ENCODE measurements around the gene C2CD3.
"Not testable (repeated sequence)": the region's sequence is repeated elsewhere in the genome, so short reads cannot be mapped to it uniquely, and the experiment has no call there.

C2CD3 gene

GRCh38 chr11:74159642-74160041, 11.2 kb downstream of the C2CD3 start:
- in situ Hi-C loops (cut with MboI; ENCODE audit: low sequenced_read_pairs), result no loop called here

- in situ Hi-C loops (cut with MboI; ENCODE audit: low sequenced_read_pairs), result no loop called here
Observed at GRCh38 chr11:74157169-74157568, 13.6 kb downstream of the C2CD3 start.

GRCh38 chr11:74154620-74155281, 16.1 kb downstream of the C2CD3 start:
- in situ Hi-C loops (cut with MboI; ENCODE audit: low sequenced_read_pairs), result no loop called here

GRCh38 chr11:74153224-74153623, 17.6 kb downstream of the C2CD3 start:
- in situ Hi-C loops (cut with MboI; ENCODE audit: low sequenced_read_pairs), result no loop called here

GRCh38 chr11:74147199-74147929, 23.4 kb downstream of the C2CD3 start:
- in situ Hi-C loops (cut with MboI; ENCODE audit: low sequenced_read_pairs), result no loop called here

GRCh38 chr11:74144592-74144991, 26.2 kb downstream of the C2CD3 start:
- in situ Hi-C loops (cut with MboI; ENCODE audit: low sequenced_read_pairs), result no loop called here

GRCh38 chr11:74142624-74143023, 28.2 kb downstream of the C2CD3 start:
- in situ Hi-C loops (cut with MboI; ENCODE audit: low sequenced_read_pairs), result no loop called here

- in situ Hi-C loops (cut with MboI; ENCODE audit: low sequenced_read_pairs), result no loop called here
Observed at GRCh38 chr11:74141908-74142307, 28.9 kb downstream of the C2CD3 start.

- in situ Hi-C loops (cut with MboI; ENCODE audit: low sequenced_read_pairs), result no loop called here
Observed at GRCh38 chr11:74141241-74141695, 29.5 kb downstream of the C2CD3 start.

GRCh38 chr11:74139919-74140431, 30.8 kb downstream of the C2CD3 start:
- in situ Hi-C loops (cut with MboI; ENCODE audit: low sequenced_read_pairs), result not testable (repeated sequence)

- in situ Hi-C loops (cut with MboI; ENCODE audit: low sequenced_read_pairs), result no loop called here
Observed at GRCh38 chr11:74139151-74139918, 31.5 kb downstream of the C2CD3 start.

GRCh38 chr11:74138572-74138971, 32.2 kb downstream of the C2CD3 start:
- in situ Hi-C loops (cut with MboI; ENCODE audit: low sequenced_read_pairs), result no loop called here

- in situ Hi-C loops (cut with MboI; ENCODE audit: low sequenced_read_pairs), result no loop called here
Observed at GRCh38 chr11:74138021-74138420, 32.8 kb downstream of the C2CD3 start.

- in situ Hi-C loops (cut with MboI; ENCODE audit: low sequenced_read_pairs), result no loop called here
Observed at GRCh38 chr11:74135127-74135840, 35.5 kb downstream of the C2CD3 start.

GRCh38 chr11:74134661-74135060, 36.1 kb downstream of the C2CD3 start:
- in situ Hi-C loops (cut with MboI; ENCODE audit: low sequenced_read_pairs), result no loop called here

- in situ Hi-C loops (cut with MboI; ENCODE audit: low sequenced_read_pairs), result no loop called here
Observed at GRCh38 chr11:74133436-74133835, 37.4 kb downstream of the C2CD3 start.

GRCh38 chr11:74132833-74133232, 38.0 kb downstream of the C2CD3 start:
- in situ Hi-C loops (cut with MboI; ENCODE audit: low sequenced_read_pairs), result no loop called here

- in situ Hi-C loops (cut with MboI; ENCODE audit: low sequenced_read_pairs), result not testable (repeated sequence)
Observed at GRCh38 chr11:74129121-74129520, 41.7 kb downstream of the C2CD3 start.

- in situ Hi-C loops (cut with MboI; ENCODE audit: low sequenced_read_pairs), result no loop called here
Observed at GRCh38 chr11:74123008-74123448, 47.8 kb downstream of the C2CD3 start.

GRCh38 chr11:74121804-74122203, 49.0 kb downstream of the C2CD3 start:
- in situ Hi-C loops (cut with MboI; ENCODE audit: low sequenced_read_pairs), result no loop called here
